GM21381 (cell line): ENCODE measurements around the gene SART3.
"Not testable (repeated sequence)": the region's sequence is repeated elsewhere in the genome, so short reads cannot be mapped to it uniquely, and the experiment has no call there.

ENCODE experiments used
- ATAC-seq: cut with Tn5 transposase; IDR thresholded peaks from one replicate; pipeline ENCODE4 v1.9.1; 2021; ENCODE audit warnings: mild to moderate bottlenecking, moderate library complexity; ENCODE audit not compliant: unreplicated experiment

Gene SART3

DNA sequence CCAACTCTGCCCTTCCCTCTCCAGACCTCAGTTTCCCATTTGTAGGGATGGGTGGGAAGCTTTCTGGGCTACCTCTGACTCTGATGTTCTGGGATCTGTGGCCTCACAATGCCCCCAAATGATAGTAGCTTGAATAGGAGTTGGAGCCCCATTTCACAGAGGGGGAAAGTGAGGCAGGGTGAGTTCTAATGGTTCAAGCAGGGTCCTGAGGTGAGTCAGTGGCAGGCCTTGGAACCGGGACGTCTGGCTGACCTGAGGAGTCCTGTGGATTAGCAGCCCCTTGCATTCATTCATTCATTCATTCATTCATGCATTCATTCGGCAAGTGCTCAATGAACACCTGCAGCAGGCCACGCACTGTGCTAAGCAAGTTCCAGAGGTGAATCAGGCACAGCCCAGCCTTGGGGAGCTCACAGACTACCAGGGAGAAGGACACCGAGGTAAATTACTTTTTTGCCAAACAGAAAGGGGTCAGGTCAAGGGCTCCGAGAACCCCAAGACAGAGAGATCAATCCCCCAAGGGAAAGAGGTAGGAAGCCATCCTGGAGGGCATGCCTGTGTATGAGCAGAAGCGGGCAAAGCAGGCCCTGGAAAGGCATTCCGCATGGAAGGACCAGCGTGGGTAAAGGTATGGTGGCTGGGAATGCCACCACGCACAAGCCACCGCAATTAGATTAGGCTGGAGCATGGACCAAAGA, 37.7 kb upstream of the SART3 start:
- ATAC-seq: no peak

DNA sequence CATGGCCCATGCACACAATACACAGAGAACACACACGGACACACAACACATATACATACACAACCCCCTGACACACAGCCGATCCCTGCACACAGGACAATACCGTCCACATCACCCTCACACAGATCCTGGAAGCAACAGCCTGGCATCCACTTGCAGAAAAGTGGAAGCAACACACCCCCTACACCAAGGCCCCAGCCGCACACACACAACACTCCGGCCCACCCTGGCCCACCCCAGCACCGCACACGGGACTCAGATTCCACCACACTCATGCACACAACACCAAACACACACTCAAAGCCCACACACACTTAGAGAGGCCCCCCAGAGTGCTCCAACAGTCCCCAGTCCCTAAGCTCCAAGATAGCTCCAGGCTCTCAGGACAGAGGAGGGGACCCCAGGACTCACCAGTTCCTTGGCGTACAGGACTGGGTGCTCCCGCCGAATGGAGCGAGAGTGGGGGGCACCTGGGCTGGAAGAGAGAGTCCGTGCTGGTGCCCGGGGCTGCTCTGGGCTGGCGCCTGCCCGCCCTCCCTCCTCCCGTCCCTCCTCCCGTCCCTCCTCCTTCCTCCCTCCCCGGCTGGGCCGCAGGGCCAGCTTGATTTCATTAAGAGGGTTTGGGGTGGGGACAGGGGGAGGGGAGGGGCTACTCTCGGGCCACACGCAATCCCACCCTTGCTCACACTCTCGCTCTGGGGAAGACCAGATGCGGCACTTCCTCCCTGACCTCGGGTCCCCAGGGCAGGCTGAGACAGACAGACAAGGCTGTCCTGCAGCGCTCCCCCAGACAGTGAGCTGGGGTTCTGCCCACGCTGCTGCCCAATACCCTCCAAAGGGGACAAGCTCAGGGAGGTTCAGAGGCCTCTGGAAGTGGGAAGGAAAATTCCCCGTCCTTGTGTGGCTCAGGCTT, 36.8 kb upstream of the SART3 start, which contains the start of gene TMEM119:
TSS of gene TMEM119 (minus strand) at position 526 of the 913 bp plus-strand sequence. CDS start 5,701 bp downstream, outside the sequence.
- ATAC-seq: no peak

DNA sequence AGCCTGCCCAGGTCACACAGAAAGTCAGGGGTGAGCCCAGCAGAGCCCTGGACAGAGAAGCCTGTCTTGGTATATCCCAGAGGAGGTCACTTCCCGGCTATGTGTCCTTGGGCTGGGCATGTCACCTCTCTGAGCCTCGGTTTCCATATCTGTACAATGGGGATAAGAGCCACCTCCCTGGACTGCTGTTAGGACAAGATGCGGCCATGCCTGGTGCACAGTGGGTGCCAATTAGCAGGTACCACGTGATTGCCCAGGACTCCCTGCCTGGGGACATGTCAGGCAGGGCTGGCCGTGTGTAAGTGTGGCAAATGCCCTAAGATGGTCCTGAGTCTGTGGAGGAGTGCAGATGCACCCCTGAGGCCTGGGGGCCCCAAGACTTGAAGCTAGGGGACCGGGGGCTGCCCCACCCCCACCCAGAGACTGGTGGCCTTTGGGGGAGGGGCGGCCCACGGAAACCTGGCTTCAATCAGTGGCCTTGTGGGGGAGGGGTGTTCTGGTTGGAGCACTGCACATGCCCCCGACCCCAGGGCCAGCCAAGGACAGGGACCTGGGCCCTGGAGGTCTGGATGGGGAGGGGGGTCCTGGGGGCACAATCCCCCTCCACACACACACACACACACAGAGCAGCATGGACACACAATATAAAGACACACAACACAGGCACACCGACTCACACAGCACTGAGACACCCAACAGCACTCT, 36.0 kb upstream of the SART3 start:
- ATAC-seq: no peak

DNA sequence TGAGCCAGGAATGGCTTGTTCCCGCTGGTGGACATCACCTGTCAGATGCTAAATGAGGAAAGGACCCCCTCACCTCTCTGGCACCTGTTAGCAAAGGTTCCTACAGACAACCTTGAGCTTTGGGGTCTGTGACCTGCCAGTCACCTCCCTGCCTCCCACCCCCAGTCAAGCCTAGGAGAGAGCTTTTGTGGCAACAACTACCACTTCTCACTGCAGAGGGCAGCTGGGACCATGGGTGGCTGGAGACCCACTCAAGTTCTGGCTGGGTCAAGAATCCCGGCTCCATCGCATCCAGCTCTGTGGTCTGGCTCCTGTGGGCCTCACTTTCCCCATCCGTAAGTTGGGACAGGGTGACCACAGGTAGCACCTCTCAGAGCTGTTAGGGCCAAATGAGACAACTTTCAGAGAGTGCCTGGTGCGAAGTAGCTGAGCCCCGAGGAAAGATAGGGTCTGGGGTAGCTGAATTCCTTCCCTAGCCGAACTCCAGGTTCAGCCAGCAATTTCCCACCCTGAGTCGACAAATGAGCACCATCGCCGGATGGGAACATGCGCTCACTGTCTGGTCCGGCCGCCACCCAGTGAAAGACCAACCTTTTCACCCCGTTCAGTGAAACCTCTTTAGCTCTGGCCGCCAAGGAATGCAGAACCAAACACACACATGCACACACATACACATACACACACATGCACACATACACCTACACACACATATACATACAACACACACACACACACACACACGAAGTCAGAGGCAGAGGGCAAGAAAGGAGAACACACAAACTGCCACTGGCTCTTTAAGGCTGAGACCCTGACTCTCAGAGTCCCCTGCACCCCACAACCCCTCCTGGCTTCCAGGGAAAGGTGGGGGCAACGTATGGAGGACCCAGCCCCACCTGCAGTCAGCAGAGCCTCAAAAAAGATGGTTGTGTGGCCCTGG, 35.0 kb upstream of the SART3 start:
- ATAC-seq: no peak

DNA sequence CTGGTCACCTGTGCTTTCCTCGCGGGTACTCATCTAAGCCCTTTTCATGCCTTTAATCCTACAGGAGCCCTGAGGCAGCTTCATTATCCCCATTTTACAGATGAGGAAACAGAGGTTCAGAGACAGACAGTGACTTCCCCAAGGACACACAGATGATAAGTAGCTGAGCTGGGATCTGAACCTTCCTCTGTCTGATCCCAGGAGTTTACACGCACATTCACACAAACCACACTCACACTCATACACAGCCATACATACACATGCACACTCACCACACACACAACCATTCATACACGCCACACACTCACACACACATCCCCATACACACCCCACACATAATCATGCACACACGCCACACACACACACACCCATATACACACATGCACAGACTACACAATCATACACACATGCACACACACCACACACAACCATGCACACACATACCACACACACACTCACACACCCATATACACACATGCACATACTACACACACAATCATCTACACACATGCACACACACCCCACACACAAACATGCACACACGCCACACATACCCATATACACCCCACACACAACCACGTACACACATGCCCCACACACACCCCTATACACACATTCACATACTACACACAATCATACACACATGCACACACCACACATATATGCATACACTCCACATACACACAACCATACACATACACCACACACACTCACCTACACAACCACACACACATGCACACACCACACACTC, 34.2 kb upstream of the SART3 start:
- no peak for ATAC-seq

DNA sequence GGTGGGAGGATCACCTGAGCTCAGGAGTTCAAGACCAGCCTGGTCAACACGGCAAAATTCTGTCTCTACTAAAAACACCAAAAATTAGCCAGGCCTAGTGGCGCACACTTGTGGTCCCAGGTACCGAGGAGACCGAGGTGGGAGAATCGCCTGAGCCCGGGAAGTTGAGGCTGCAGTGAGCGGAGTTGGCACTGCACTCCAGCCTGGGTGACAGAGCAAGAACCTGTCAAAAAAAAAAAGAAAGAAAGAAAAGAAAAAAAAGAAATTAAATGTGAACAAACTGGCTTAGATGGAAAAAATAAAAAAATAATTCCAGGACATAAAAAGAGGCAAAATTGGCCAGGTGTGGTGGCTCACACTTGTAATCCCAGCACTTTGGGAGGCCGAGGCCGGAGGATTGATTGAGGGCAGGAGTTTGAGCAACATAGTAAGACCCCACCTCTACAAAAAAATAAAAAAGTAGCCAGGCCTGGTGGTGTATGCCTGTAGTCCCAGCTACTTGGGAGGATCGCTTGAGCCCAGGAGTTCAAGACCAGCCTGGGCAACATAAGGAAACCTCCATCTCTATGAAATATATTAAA, 33.4 kb upstream of the SART3 start:
- ATAC-seq: no peak

DNA sequence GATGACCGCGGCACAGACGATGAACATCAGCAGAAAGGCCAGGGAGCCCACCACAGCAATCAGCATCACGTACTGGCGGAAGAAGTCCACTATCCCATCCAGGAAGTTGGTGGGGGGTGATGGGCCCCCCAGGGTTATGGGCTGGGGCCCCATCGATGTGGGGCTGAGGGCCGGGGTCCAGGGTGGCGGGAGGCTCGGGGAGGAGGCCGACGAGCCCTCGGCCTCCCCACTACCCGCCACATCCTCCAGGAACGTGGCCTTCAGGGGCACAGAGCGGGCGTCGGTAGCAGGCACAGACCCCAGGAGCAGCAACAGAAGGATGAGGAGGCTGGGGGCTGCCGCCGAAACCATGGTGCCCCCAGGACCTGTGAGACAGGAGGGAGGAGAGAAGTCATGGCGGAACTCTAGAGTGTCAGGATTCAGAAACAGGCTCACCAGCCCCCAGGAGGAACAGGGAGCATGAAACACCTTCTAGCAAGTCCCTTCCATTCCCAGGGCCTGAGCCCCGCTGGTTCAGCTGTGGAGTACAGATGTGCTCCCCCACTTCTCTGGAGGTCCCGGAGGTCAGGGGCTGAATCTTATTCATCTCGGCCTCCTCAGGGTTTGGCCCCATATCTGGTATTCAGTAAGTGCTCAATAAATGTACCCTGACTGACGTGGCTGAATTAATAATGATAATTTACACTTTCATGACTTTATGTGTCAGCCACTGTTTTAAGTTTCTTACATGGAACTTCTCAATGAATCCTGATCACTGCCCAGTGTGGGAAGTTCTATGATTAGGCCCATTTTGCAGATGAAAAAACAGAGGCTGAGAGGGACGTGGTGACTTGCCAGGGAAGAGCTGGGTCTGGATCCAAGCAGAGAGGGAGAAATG, 31.3 kb upstream of the SART3 start:
- no peak for ATAC-seq

DNA sequence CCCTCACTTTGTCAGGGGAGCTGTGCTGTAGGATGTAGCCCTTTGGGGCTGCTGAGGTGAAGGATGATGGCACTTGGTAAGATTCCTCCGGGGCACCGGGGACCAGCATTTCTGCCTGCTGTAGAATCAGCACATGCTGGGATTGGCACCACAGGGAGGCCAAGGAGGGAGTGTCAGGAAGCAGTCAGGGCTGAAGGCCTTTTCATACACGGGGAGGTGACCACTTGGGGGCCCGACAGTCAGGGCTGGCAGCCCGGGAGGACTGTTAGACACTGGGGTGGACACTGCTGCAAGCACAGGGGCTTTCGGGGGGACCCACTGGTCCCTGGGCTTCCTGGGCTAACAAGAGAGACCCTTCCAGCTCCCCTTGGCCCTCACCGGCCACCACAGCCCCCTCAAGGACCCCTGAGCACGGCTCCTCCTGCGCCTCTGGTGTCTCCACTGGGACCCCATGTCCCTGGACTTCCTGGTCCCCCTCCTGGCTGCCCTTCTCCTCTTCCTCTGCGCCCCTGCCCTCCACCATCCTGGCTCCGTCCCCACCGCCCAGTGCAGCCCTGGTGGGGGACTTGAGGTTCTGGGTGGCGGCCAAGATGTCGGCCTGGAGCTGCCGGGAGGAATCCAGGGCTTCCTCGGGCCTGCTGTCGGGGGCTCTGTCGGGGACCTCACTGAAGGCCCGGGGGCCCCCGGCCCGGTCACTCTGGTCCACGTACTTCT, 30.5 kb upstream of the SART3 start:
- no peak for ATAC-seq

DNA sequence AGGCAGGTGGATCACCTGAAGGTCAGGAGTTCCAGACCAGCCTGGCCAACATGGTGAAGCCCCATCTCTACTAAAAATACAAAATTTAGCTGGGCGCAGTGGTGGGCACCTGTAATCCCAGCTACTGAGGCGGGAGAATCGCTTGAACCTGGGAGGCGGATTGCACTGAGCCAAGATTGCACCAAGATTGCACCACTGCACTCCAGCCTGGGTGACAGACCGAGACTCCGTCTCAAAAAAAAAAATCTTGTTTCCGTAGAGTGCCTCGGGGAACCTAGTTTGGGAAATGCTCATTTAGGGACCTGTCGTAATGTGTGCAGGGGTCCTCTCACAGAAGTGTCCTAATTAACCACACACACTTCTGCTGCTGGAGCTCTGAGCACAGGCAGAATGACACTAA, 29.5 kb upstream of the SART3 start:
- not testable (repeated sequence) for ATAC-seq

DNA sequence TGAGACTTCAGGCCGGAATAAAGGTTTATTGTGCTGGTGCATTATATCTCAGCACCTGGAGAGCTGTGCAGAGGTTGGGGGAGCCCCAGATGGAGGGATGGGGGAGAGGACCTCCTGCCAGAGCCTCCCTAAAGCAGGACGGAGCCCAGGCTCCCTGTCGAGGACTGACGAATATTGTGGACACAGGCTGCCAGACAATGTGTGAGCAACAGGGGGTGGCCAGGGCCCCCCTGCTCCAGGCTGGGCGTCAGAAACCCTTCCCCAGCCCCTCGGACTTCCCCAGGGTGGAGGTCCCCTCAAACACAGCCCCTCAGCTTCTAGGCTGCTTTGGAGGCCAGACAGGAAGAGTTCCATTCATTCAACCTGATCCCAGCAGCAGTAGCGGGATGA, 28.9 kb upstream of the SART3 start:
- ATAC-seq: no peak

DNA sequence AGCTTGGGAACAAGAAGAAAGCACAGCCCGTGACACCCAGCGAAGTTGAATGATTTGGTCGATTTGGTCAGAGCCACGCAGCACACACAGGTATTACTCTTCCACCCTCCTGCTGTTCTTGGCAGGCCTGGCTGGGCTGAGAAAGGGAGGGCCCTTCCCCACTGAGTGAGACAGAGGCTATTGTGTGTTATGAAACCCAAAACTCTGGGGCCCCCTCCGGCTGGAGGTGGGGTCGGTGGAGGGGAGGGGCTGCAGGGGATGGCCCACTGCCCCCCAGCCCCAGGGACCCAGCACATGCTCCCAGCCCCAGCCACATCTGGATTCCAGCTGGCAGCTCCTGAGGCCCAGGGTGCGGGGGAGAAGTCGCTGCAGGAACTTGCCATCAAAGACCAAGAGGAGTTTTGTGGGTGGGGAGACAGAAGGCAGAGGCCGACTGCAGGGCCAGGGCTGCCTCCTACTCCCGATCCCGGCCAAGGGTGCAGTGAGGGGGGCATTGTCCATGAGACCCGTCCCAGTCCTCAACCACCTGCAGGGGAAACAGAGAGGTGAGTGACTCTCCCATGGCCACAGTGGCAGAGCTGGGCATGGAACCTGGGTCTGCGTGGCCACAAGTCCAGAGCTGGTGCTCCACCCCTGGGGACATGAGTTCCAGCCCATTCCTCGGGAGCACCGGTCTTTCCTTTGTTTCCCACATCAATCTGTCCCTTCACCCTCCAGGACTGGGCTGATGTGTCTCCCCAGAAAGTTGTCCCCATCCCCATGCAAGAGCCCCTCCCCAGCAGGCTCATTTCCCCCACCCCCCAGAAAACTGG, 28.3 kb upstream of the SART3 start:
- no peak for ATAC-seq

DNA sequence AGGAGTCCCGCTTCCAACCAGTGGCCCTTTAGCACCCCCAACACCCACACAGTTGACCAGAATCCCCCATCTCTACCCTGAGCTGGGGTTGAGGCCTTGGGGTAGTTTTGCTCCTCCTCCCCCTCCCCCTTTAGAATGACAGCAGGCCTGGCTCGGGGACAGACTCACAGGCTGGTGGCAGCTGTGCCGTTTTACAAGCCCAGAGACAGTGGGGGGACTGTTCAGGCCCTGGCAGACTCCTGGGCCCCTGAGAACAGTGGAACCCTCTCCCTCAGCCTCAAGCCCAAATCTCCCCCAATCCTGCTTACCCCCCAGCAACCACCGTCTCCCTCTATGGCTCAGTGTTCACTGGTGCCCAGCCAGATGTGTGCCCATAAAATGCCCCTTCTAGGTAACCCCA, 26.9 kb upstream of the SART3 start:
- no peak for ATAC-seq

DNA sequence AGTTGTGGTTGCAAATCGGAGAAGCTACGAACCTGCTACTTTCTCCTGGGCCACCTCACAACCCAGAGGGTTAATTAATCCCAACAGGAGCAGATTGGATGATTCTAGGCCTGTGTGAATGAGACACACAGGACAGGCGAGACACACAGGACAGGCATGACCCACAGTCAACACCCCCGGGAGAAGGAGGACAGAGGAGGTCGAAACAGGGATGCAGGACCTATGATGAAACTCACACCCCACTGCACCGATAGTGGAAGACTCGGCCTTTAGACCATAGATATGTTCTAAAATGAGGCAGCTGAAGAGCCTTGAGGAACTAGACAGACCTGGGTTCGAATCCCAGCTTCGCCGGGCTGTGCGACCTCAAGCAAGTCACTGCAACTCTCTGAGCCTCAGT, 25.3 kb upstream of the SART3 start:
- no peak for ATAC-seq

DNA sequence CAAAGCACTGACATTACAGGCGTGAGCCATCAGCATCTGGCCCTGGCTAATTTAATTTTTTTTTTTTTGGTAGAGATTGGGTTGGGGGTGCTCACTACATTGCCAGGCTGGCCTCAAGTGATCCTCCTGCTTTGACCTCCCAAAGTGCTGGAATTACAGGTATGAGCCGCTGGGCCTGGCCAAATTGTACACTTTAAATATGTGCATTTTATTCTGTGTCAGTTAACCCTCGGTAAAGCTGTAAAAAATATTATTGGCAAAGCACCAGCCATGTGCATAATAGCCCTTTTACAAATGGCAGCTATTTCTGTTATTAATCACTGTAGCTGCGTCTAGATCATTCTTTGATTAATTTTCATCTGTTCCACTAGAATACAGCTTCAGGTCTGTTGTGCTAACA, 24.9 kb upstream of the SART3 start:
- ATAC-seq: no peak

DNA sequence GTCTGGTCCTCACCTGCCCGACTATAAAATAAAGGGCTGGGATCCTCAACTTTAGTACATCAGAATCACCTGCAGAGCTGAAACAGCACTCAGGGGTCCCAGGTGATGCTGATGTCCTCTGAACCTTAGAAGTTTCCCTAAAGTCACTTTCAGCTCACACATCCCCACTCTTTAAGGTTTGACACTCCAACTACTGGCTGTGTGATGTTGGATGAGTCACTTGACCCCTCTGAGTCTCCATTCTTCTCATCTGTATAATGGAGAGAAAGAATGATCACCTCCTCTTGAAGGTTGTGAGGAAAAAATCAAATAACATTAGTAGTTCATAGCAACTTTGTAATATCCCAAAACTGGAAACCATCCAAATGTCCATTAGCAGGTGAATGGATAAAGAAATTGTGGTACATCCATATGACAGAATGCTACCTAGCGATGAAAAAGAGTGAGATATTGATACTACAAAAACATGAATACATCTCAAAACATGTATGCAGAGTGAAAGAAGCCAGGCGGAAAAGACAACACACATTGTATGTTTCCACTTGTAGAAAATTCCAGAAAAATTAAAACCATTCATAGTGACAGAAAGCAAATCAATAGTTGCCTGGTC, 23.6 kb upstream of the SART3 start:
- no peak for ATAC-seq

DNA sequence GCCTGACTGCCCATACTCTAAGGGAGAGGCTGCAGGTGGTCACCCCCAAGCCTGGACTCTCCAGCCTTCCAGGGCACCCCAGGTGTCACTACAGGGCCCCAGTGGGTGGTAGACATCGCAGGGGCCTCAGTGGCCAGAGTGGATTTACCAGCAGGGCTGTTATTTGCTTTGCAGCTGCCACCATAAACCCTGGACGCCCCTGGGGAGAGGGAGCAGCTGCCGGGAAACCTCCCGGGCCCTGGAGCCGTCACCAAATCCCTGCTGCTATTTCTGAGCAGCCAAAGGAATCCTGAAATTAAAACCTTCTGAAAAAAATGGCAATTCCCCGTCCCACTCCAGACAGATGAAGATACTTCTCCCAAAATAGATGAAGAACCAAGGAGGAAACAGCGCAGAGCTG, 23.0 kb upstream of the SART3 start:
- no peak for ATAC-seq
